ENCODE measurements around the gene EBPL. TPM values are rescaled to one million over a fixed set of nuclear protein-coding genes. Genes with fewer than 3 reads are reported as not detected.
A peak's percentile ranks its signal among the peaks of the same experiment; 100 is the strongest.
"Not testable (repeated sequence)": the region's sequence is repeated elsewhere in the genome, so short reads cannot be mapped to it uniquely, and the experiment has no call there.

EBPL gene
- 10 to 100 TPM; 68.7 to 79.5 (median 75.0) TPM for polyA plus RNA-seq (ENCODE audit: insufficient read depth in 1 of 5, insufficient read length in 5 of 5, low replicate concordance in 1 of 5)
- long read RNA-seq, donor 1, transcript EBPL-204 (3 exons, 766 nt), result minor isoform, 5 of 176 reads
- long read RNA-seq, donor 1, transcript EBPL-201 (4 exons, 914 nt), result major isoform, 67 of 176 reads
- long read RNA-seq, donor 1, transcript EBPL-203 (2 exons, 579 nt), result minor isoform, 46 of 176 reads
- long read RNA-seq, donor 1, transcript EBPL-206 (3 exons, 810 nt), result minor isoform, 31 of 176 reads
- long read RNA-seq, donor 1, partial matches to known transcripts, result 27 of 176 reads
- long read RNA-seq, donor 1, other reads (novel, unspliced or antisense), result 0 of 176 reads
- long read RNA-seq, donor 2, transcript EBPL-201 (4 exons, 914 nt), result major isoform, 32 of 58 reads
- long read RNA-seq, donor 2, transcript EBPL-203 (2 exons, 579 nt), result minor isoform, 8 of 58 reads
- long read RNA-seq, donor 2, transcript EBPL-206 (3 exons, 810 nt), result minor isoform, 16 of 58 reads
- long read RNA-seq, donor 2, partial matches to known transcripts, result 0 of 58 reads
- long read RNA-seq, donor 2, other reads (novel, unspliced or antisense), result 0 of 58 reads
- long read RNA-seq, donor 3, transcript EBPL-201 (4 exons, 914 nt), result major isoform, 37 of 89 reads
- long read RNA-seq, donor 3, transcript EBPL-206 (3 exons, 810 nt), result minor isoform, 14 of 89 reads
- long read RNA-seq, donor 3, transcript EBPL-203 (2 exons, 579 nt), result minor isoform, 22 of 89 reads
- long read RNA-seq, donor 3, partial matches to known transcripts, result 13 of 89 reads
- long read RNA-seq, donor 3, other reads (novel, unspliced or antisense), result 0 of 89 reads
- long read RNA-seq, donor 4, transcript EBPL-201 (4 exons, 914 nt), result major isoform, 30 of 74 reads
- long read RNA-seq, donor 4, transcript EBPL-203 (2 exons, 579 nt), result minor isoform, 15 of 74 reads
- long read RNA-seq, donor 4, transcript EBPL-206 (3 exons, 810 nt), result minor isoform, 15 of 74 reads
- long read RNA-seq, donor 4, transcript EBPL-204 (3 exons, 766 nt), result minor isoform, 6 of 74 reads
- long read RNA-seq, donor 4, partial matches to known transcripts, result 8 of 74 reads
- long read RNA-seq, donor 4, other reads (novel, unspliced or antisense), result 0 of 74 reads
- long read RNA-seq, donor 5, transcript EBPL-203 (2 exons, 579 nt), result minor isoform, 16 of 110 reads
- long read RNA-seq, donor 5, transcript EBPL-206 (3 exons, 810 nt), result minor isoform, 35 of 110 reads
- long read RNA-seq, donor 5, transcript EBPL-201 (4 exons, 914 nt), result major isoform, 47 of 110 reads
- long read RNA-seq, donor 5, partial matches to known transcripts, result 8 of 110 reads
- long read RNA-seq, donor 5, other reads (novel, unspliced or antisense), result 0 of 110 reads
- long read RNA-seq, donor 6, transcript EBPL-206 (3 exons, 810 nt), result minor isoform, 35 of 160 reads
- long read RNA-seq, donor 6, transcript EBPL-203 (2 exons, 579 nt), result minor isoform, 34 of 160 reads
- long read RNA-seq, donor 6, transcript EBPL-201 (4 exons, 914 nt), result major isoform, 62 of 160 reads
- long read RNA-seq, donor 6, transcript EBPL-204 (3 exons, 766 nt), result minor isoform, 8 of 160 reads
- long read RNA-seq, donor 6, partial matches to known transcripts, result 20 of 160 reads
- long read RNA-seq, donor 6, other reads (novel, unspliced or antisense), result 0 of 160 reads
- long read RNA-seq, donor 7, transcript EBPL-201 (4 exons, 914 nt), result major isoform, 55 of 118 reads
- long read RNA-seq, donor 7, transcript EBPL-206 (3 exons, 810 nt), result minor isoform, 38 of 118 reads
- long read RNA-seq, donor 7, transcript EBPL-204 (3 exons, 766 nt), result minor isoform, 5 of 118 reads
- long read RNA-seq, donor 7, transcript EBPL-203 (2 exons, 579 nt), result minor isoform, 19 of 118 reads
- long read RNA-seq, donor 7, partial matches to known transcripts, result 0 of 118 reads
- long read RNA-seq, donor 7, other reads (novel, unspliced or antisense), result 0 of 118 reads
- long read RNA-seq, donor 8, transcript EBPL-206 (3 exons, 810 nt), result minor isoform, 14 of 50 reads
- long read RNA-seq, donor 8, transcript EBPL-201 (4 exons, 914 nt), result major isoform, 17 of 50 reads
- long read RNA-seq, donor 8, transcript EBPL-203 (2 exons, 579 nt), result minor isoform, 8 of 50 reads
- long read RNA-seq, donor 8, partial matches to known transcripts, result 8 of 50 reads
- long read RNA-seq, donor 8, other reads (novel, unspliced or antisense), result 0 of 50 reads

DNA sequence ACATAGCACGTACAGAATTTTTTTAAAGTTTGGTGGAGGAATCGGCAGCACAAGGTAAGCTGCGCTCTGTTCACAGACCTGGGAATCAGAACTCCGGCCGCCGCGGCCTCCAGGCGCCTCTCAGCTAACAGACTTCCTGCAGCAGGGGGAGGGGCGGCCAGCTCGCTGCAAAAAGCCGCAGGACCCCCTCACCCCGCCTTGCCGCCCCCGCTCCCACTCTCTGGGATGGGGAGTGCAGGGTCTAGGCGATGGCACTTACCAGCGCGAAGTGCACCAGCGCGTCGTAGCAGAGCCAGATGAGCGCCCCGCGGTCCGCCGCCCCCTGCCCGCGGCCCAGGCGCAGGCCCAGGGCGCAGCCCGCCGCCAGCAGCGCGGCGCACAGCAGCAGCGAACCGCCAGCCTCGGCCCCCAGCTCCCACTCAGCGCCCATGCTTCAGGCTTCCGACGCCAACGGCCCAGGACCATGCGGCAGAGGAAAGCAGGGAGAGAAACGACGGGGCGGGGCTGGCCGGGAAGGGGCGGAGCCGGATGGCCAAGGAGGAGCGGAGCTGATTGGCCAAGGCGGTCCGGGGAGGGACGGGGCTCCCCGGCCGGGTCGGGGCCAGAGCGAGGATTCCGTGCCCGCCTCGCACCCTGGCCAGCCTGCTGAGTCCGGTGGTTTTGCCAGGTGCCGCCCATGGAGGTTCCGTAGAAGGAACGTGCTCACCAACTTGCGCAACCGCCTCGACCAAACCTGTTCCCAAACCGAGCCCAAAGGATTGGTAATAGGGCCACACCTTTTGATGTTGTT, at the start of gene EBPL:
EBPL (minus strand) TSS at position 492 of the 790 bp plus-strand sequence; CDS start at position 430, 62 bp downstream.
- peak; percentile 88 to 89 for DNase-seq

DNA sequence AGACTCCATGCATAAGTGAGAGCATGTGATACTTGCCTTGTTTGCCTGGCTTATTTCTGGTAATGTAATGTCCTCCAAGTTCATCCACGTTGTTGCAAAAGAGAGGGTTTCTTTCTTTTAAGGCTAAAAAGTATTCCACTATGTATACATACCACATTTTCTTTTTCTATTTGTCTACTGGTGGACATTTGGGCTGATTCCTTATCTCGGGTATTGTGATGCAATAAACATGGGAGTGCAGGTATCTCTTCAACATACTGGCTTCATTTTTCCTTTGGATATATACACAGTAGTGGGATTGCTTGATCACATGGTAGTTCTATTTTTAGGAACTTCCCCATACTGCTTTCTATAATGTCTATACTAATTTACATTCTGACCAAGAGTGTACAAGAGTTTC, 49.6 kb upstream of the EBPL start:
- DNase-seq, result no peak

DNA sequence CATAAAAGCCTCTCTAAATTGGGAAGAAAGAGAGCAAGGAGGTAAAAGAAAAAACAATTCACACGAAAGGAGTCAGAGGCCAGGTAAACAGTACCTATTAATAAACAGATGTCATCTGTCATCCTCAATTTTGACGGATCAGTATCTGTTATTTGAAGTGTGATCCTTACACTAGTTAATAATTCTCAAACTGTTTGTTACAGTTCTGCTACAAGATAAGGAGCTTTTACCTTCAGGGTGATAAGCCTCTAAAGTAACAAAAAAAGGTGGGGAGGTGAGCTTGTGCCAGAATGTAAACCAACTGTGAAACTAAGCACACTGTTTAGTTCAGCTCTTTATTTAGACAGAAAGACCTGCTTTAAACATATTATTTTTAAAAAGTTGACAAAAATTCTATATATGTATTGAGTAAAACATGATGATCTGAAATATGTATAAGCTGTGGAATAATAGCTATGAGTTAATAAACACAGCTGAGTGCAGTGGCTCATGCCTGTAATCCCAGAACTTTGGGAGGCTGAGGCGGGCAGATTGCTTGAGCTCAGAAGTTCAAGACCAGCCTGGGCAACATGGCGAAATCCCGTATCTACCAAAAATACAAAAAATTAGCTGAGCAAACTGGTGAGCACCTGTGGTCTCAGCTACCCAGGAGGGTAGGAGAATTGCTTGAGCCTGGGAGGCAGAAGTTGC, 48.4 kb upstream of the EBPL start:
- no peak for DNase-seq

DNA sequence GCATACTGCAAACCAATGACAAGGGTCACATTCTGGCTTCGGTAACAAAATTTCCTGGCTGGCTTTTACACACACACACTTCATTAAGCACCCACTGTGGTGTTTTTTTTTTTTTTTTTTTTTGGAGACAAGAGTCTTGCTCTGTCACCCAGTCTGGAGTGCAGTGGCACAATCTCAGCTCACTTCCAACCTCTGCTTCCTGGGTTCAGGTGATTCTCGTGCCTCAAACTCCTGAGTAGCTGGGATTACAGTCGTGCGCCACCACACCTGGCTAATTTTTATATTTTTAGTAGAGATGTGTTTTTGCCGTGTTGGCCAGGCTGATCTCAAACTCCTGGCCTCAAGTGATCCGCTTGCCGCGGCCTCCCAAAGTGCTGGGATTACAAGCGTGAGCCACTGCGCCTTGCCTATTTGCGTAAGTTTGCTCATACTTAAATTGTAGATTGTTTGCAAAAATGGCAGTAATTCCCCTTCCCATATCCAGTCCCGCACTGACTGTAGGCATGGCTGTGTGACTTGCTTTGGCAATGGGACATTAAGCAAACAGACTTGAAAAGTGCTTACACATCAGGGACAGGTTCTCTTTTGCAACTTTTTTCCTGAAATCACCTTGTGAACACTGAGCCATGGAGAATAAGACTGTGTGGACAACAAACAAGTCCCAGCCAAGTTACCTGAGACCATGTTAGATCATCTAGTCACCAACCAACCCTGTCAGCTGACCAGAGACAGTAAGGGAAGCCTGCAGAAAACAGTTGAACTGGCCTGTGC, 42.1 kb upstream of the EBPL start:
- DNase-seq, result peak; percentile 15 to 19

DNA sequence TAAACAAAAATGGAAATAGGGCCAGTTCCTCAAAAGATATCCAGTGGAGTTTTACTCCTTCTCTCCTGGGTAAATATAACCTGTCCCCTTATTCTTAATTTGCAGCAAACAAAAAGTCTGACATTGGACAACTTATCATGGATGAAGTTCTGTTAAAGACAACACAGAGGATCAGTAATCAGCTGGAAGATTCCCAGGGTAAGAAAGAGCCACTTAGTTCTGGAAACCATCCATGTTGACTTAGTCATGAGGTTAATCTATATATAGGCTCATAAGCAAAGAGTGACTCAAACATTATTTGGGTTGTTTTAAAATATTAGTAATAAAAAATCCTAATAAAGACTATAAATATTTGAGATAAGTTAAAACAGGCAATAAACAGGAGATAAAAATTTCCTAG, 40.5 kb upstream of the EBPL start:
- no peak for DNase-seq

DNA sequence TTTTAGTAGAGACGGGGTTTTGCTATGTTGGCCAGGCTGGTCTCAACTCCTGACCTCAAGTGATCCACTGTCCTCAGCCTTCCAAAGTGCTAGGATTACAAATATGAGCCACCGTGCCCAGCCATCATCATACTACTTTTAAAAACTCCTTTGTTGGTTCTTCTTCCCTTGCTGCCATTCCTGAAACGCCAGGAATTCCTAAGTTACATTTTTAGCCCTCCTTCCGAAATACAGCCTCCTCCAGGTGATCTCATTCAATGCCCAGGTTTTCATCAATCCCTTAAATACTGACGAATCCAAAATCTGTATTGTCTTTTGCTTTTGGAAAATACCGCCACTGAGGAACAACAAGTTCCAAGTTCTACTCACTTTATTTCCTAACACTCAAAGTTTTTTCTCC, 25.3 kb upstream of the EBPL start:
- DNase-seq, result no peak

DNA sequence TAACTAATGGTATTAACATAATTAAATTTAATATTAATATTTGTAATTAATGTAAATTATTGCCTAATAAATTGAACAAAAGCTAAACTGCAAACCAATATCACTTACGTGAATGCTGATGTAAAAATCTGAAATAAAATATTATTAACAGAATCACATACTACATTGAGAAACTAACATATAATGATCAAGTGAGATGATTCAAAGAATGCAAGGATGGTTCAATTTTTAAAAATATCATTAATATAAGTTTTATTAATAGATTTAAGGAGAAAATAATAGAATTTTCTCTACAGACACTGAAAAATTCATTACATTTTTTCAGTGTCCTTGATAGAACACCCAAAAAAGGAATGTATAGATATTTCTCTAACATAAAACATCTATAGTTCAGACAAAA, 23.5 kb upstream of the EBPL start:
- no peak for DNase-seq

DNA sequence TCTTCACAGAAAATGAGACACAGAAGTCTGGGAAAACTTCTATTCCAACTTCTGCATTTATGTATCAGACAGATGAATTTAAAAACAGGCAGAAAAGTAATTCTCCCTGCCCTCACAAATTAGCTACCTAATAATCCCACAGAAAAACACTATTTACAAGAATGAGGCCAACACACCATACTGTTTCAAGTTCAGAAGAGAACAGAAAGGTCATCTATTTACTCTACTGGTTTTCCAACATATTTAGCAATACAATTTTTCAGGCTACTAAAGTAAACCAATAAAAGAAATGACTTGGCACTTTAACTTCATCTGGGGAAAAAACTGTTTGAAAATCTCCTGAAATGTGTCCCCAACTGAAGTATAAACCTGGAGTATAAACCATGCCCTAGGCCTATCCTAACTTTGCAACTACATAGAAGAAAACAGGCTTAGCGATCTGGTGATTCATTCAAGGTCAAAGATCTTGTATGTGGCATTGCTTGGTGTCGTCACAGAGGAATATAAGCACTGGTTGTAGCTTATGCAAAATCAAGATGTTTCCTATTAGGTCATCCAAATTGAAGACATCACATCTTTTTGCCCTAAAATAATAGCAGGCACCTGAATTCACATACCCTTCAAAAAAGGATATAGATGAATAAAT, 20.1 kb upstream of the EBPL start:
- DNase-seq, result no peak

DNA sequence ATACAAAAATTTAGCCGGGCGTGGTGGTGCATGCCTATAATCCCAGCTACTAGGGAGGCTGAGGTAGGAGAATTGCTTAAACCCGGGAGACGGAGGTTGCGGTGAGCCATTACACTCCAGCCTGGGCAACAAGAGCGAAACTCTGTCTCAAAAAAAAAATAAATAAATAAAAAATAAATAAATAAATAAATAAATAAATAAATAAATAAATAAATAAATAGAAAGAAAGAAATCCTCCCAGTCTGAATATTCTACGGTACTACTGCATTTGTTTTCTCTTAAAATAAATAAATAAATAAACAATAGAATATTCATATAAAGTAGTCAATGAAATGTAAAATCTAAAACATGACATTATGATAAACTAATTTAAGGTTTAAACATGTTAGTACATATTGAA, 13.0 kb upstream of the EBPL start:
- DNase-seq, result not testable (repeated sequence)

DNA sequence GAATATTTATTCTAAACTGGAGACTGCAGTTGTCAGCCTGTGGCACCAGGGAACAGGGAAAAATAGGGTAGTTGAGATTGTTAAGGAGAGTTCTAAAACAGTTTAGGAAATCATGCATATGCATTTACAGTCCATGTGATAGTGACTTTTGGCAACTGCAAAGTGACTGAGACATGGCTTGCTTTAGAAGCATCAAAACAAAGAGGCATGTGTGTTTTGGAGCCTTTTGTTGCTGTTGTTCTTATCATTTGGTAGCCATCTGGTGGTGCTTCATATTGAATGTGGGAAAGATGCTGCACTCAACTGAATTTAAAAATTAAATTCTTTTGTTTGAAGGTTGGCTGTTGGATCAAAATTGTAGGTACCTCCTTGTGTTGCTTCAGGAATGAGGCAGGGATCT, 10.2 kb upstream of the EBPL start:
- no peak for DNase-seq

DNA sequence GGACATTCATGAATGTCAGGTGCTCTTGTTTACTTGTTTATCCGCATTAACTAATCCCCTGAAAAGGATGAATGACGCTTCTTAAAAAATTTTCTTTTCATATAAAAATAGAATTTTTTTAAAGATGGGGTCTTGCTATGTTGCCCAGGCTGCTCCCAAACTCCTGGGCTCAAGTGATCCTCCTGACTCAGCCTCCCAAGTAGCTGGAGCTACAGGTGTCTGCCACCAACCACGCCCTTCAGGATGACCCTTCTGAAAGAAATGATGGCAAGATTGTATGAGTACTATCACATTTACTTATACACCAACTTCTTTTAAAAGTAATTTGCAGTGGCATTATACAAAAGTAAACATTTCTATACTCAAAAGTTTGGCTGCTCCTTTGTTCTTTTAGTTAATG, 6.2 kb upstream of the EBPL start:
- DNase-seq, result no peak

DNA sequence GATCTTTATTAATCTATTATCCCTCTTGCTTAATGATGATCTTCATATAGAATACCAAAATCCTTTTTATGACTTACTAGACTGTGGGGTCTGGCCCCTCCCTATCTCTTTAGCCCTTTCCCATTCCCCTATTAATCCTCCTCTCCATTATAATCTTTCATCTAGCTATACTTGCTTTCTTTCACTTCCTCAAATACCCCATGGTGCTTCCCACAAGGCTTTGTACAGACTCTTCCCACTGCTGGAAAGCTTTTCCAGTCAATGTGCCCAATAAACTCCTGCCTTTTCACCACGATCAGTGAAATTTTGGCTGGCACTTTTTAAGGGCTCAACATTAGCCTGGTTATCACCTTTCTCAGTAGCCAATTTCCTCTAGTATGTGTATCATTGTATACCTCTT, 3.2 kb upstream of the EBPL start:
- DNase-seq, result no peak

DNA sequence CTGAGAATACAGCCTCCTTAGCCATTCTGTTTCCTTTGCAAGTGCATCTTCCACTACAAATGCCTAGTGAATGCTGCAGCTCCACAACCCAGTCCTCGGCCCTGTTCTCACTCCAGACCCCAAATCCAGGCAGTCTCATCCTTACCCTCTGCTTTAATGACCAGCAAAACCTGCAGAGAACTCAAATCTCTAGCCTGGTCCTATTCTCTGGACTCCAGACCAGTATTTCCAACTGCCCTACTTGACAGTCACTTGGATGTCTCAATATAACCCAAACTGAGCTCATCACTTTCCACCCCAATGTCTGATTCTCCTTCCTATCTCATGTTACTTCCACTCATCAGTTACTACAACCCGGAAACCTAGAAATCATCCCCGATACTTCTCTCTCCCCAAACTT, 2.6 kb upstream of the EBPL start:
- DNase-seq, result no peak

DNA sequence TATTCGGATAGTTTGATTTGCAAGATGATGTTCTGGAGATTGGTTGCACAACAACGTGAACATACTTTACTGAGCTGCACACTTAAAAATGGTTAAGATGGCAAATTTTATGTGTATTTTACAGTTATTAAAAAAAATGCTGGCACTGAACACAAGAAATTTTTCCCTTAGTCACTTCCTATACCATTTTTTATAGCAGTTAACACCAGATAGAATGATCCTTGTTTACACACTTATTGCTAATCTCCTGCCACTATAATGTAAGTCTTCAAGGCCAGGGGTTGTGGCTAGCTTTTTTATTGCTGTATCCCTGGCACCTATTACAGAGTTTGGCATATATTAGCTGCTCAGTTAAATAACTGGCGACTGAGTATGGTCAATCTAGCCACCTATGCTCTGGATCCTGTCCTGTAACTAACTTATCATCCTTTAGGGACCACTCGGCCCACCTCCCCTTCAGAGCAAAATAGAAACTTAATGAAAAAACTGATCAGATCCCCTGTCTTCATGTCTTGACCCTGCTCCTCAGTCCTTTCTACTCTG, 2.0 kb upstream of the EBPL start:
- DNase-seq, result no peak

DNA sequence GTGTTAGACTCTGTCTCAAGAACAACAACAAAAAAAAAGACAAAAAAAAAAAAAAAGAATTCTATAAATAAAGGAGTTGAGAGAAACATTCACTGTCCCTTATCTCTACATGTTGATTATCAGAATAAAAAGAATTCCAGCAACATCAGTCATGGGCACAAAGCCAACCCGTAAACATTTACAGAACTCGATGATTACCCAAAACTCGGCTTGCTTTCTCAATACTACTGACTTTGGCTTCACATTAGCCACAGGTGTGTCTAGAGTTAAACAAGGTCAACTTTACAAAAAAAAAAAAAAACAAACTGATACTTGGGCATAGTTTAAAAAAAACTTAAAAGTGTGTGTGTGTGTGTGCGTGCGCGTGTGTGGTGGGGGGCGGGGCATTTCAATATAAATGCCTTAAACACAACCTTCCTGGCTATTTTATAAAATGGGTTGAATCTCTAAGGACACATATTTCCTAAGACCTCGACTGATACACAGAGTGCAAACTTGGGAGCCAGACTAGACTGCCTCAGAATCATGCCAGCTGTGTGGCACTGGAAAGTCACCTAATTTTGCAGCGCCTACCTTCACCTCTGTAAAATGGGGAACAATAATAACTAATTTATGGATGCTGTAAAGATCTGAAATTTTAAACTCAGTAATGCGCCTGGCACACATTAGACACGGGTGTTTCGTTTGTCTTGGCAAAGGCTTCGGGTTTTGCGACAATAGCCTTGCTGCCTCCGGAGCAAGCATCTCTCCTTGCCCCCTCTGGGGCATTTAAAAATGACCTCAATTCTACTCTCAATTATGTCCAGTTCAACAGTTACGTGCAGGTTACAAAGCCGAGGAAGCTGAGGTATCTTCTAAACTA, 922 bp downstream of the EBPL start:
- peak; percentile 28 to 40 for DNase-seq

DNA sequence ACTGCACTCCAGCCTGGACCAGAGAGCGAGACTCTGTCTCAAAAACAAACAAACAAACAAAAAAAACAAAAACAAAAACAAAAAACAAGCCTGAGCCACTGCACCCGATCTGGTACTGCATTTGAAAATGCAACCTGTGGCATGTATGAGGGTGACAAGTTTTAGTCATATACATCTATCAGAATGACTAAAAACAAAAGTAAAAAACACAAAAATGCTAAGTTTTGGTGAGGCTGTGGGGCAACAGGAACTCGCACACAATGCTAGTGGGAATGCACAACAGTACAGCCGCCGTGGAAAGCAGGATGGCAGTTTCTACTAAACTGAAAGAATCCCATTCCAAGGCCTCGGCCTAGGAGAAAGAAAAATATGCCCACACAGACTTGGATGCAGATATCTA, 7.8 kb downstream of the EBPL start:
- no peak for DNase-seq
